NT2/D1 (cell line): ENCODE results near the gene LMBRD2.

ENCODE experiments used
- SUZ12 ChIP-seq: IDR thresholded peaks from 2 replicates; pipeline ENCODE4 v1.6.1; 2011; ENCODE audit not compliant: insufficient read length, insufficient read depth; ENCODE audit errors: extremely low read depth
- YY1 ChIP-seq: IDR thresholded peaks from 2 replicates; pipeline ENCODE4 v1.6.1; 2011; ENCODE audit not compliant: insufficient read length, insufficient read depth
- ZNF274 ChIP-seq: IDR thresholded peaks from 2 replicates; pipeline ENCODE4 v1.6.1; 2011; ENCODE audit warnings: mild to moderate bottlenecking, low read depth, low read length

GRCh38 chr5:36178524-36178890 is 26.8 kb upstream of the LMBRD2 start:
- TF ChIP-seq ZNF274 (no peak), YY1 (no peak), SUZ12 (no peak)
